HL-60 (cell line): ENCODE data around the gene ARSK.

Experiments used
- DNase-seq, 2 experiments: peaks; one replicate each; pipeline ENCODE4 v3.0.0-alpha.2; 2010 to 2020; ENCODE audit warnings: low read depth in 1 of 2, low spot score in 1 of 2
- H3K27ac ChIP-seq: fragments of 250-450 bp; sonication (Bioruptor Pico); replicated peaks from 2 replicates; pipeline ENCODE4 v1.5.1; 2020; ENCODE audit warnings: mild to moderate bottlenecking, moderate library complexity
- H3K27me3 ChIP-seq: fragments of 250-450 bp; sonication (Bioruptor Pico); 2 replicates; pipeline ENCODE4 v1.5.1; 2021; ENCODE audit warnings: mild to moderate bottlenecking, moderate library complexity; ENCODE audit not compliant: insufficient read depth, poor library complexity, severe bottlenecking
- H3K4me3 ChIP-seq: replicated peaks from 2 replicates; pipeline ENCODE4 v1.5.1; 2011; ENCODE audit warnings: mild to moderate bottlenecking, control low read depth, low read length; ENCODE audit not compliant: insufficient read depth
- CTCF ChIP-seq: IDR thresholded peaks from one replicate; pipeline ENCODE4 v1.5.1; 2011; ENCODE audit warnings: low read length, control low read depth, inconsistent platforms; ENCODE audit not compliant: insufficient read depth
- GABPA ChIP-seq: IDR thresholded peaks from 2 replicates; pipeline ENCODE4 v1.6.1; 2012; ENCODE audit warnings: low read depth
- POLR2AphosphoS5 ChIP-seq: IDR thresholded peaks from 2 replicates; pipeline ENCODE4 v1.6.1; 2012; ENCODE audit warnings: low read depth
- REST ChIP-seq: IDR thresholded peaks from 2 replicates; pipeline ENCODE4 v1.6.1; 2012; ENCODE audit warnings: low read depth; ENCODE audit not compliant: insufficient replicate concordance
- SPI1 ChIP-seq: IDR thresholded peaks from 2 replicates; pipeline ENCODE4 v1.6.1; 2012; ENCODE audit warnings: low read depth, mild to moderate bottlenecking, borderline replicate concordance

Gene ARSK

DNA sequence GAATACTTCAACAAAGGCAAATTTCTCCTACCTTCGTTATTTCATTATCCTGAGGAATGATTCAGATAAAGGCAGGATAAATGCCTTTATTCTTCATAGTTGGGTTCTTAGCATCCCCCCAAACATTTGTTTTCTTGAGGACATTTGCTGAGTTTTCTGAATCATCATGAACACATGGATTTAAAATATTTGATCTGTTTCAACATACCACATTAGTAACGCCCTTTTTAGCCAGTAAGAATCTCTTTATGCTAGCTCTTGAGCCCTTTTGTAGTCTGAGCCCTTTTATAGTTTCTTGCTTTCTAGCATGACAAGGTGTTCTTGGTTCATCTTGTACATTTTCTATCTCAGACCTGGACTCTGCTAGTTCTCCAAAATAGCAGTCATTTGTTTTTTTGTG, 28.0 kb upstream of the ARSK start:
- no peaks in the 10 kb centered on the region for H3K27me3 ChIP-seq
- DNase-seq: no peak
- TF ChIP-seq CTCF (no peak), POLR2AphosphoS5 (no peak), SPI1 (no peak), REST (no peak), GABPA (no peak)
- H3K4me3 ChIP-seq: no peak overlapping the region
- H3K27ac ChIP-seq: no peak overlapping the region

GRCh38 chr5:95528565-95528964, 26.3 kb upstream of the ARSK start:
- TF ChIP-seq REST: no peak
- TF ChIP-seq SPI1: no peak
- TF ChIP-seq CTCF: no peak
- TF ChIP-seq GABPA: no peak
- TF ChIP-seq POLR2AphosphoS5: no peak

DNA sequence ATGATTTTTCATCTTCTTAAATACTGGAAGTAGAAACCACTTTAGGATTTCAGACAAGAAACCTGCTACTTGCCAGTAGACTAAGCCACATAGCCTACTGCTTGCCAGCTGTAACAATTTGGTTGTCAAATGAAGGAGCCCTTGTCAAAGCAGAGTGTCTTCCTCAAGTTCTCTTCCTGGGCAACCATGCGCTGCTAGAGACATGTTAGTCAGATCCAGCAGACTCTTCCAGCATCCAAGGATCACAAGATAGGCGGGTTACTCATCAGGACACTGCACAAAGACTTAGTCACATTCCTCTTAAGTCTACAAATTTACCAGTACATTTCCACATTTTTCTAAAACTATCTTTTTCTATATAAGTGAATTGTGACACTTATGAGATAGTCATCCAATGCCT, 24.5 kb upstream of the ARSK start:
- H3K4me3 ChIP-seq: no peak overlapping the region
- TF ChIP-seq REST (no peak), SPI1 (no peak), POLR2AphosphoS5 (no peak), GABPA (no peak), CTCF (no peak)
- H3K27me3 ChIP-seq: no peaks in the 10 kb centered on the region
- no peak overlapping the region for H3K27ac ChIP-seq
- no peak for DNase-seq

More at GRCh38 chr5:95528565-95528964, 26.3 kb upstream of the ARSK start:
- Histone ChIP-seq H3K4me3 (no peak overlapping the region), H3K27me3 (no peaks in the 10 kb centered on the region), H3K27ac (no peak overlapping the region)
- no peak for DNase-seq
